H1 (cell line): ENCODE data around the gene PRKCA.

ENCODE experiments used
- CBX5 ChIP-seq: fragments of 300-800, 300-1000 bp; sonication (generic); IDR thresholded peaks from 2 replicates; pipeline ENCODE4 v1.7.1; 2016; ENCODE audit warnings: antibody characterized with exemption, low read length, low read depth
- GABPA ChIP-seq: IDR thresholded peaks from 2 replicates; pipeline ENCODE4 v1.6.1; 2011; ENCODE audit warnings: mild to moderate bottlenecking, low read length, moderate library complexity, borderline replicate concordance; ENCODE audit not compliant: insufficient read depth
- GTF2F1 ChIP-seq: IDR thresholded peaks from 2 replicates; pipeline ENCODE4 v1.6.1; 2012; ENCODE audit warnings: low read depth, low read length, improper control_type of control experiment, borderline replicate concordance
- NRF1 ChIP-seq: IDR thresholded peaks from 2 replicates; pipeline ENCODE4 v1.6.1; 2011; ENCODE audit warnings: mild to moderate bottlenecking, low read depth, low read length, improper control_type of control experiment
- POLR2A ChIP-seq, 2 experiments: IDR thresholded peaks; 1 replicate in 1 of 2; 2 replicates in 1 of 2; pipeline ENCODE4 v1.6.1; 2011; ENCODE audit warnings: low read depth in 2 of 2, low read length in 2 of 2, mild to moderate bottlenecking in 2 of 2; ENCODE audit errors: control extremely low read depth in 1 of 2
- TAF1 ChIP-seq: IDR thresholded peaks from 2 replicates; pipeline ENCODE4 v1.6.1; 2011; ENCODE audit warnings: mild to moderate bottlenecking, low read depth, low read length
- ZNF274 ChIP-seq: IDR thresholded peaks from 2 replicates; pipeline ENCODE4 v1.7.0; 2012; ENCODE audit warnings: low read length, borderline replicate concordance; ENCODE audit errors: extremely low read depth
- TF ChIP-seq, protein P1 (sequence below), 3 experiments: IDR thresholded peaks; 1 replicate in 2 of 3; 2 replicates in 1 of 3; pipeline versions ENCODE4 v1.5.1 to v1.6.1; 2011; ENCODE audit warnings: low read length in 3 of 3, mild to moderate bottlenecking in 3 of 3, inconsistent platforms in 2 of 3, low read depth in 1 of 3, moderate library complexity in 1 of 3; ENCODE audit not compliant: insufficient read depth in 1 of 3; ENCODE audit errors: control extremely low read depth in 1 of 3
- TF ChIP-seq, protein P2 (sequence below): IDR thresholded peaks from 2 replicates; pipeline ENCODE4 v1.6.1; 2011; ENCODE audit warnings: low read depth, mild to moderate bottlenecking, low read length; ENCODE audit not compliant: insufficient read depth

DNA sequence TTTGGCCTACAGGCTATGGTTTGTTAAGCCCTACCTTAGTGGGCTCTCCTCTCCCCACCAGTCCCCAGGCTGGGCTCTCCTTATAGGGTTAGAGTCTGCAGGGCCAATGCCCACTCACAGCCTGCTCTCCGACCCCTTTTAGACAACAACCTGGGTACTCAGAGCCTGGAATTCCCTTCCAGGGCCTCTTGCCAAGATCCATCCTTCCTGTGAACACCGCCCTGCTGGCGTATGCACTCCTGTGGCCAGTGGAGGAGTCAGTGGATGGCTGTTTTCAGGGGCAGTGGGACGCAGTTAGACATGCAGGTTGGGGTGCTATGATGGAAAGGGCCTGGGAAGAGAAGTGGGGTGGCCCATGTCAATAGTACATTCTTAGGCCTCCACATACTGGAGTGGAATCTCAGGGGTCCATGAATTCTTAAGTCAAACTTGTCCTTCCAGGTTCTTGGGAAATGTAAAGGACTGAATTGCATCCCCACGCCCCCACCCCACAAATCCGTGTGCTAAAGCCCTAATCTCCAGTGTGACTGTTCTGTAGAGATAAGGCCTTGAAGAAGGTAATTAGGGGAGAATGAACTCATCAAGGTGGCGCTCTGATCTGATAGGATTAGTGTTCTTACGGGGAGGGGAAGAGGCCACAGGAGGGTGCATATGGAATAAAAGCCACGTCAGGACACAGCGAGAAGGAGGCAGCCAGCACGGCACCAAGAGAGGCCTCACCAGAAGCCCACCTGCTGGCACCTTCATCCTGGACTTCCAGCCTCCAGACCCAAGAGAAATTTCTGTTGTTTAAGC, 450.9 kb downstream of the PRKCA start:
- TF ChIP-seq TAF1 (no peak), ZNF274 (no peak), CBX5 (no peak), POLR2A (IDR thresholded peaks at IDR 0.05; ENCODE audit: control extremely low read depth in 1 of 2, low read depth in 2 of 2, low read length in 2 of 2) (no peak), GABPA (no peak), NRF1 (no peak), GTF2F1 (no peak)
- TF ChIP-seq, protein P1, sequence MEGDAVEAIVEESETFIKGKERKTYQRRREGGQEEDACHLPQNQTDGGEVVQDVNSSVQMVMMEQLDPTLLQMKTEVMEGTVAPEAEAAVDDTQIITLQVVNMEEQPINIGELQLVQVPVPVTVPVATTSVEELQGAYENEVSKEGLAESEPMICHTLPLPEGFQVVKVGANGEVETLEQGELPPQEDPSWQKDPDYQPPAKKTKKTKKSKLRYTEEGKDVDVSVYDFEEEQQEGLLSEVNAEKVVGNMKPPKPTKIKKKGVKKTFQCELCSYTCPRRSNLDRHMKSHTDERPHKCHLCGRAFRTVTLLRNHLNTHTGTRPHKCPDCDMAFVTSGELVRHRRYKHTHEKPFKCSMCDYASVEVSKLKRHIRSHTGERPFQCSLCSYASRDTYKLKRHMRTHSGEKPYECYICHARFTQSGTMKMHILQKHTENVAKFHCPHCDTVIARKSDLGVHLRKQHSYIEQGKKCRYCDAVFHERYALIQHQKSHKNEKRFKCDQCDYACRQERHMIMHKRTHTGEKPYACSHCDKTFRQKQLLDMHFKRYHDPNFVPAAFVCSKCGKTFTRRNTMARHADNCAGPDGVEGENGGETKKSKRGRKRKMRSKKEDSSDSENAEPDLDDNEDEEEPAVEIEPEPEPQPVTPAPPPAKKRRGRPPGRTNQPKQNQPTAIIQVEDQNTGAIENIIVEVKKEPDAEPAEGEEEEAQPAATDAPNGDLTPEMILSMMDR (IDR thresholded peaks at IDR 0.05; ENCODE audit: control extremely low read depth in 1 of 3, insufficient read depth in 1 of 3, low read depth in 1 of 3, low read length in 3 of 3) = no peak
- TF ChIP-seq, protein P2, sequence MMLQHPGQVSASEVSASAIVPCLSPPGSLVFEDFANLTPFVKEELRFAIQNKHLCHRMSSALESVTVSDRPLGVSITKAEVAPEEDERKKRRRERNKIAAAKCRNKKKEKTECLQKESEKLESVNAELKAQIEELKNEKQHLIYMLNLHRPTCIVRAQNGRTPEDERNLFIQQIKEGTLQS = no peak
